Left colon (tissue), 2 donors: Measurements from ENCODE around the gene TCF7L2. TPM values are rescaled to one million over a fixed set of nuclear protein-coding genes. Genes with fewer than 3 reads are reported as not detected.
A peak's percentile ranks its signal among the peaks of the same experiment; 100 is the strongest.
"Not testable (repeated sequence)": the region's sequence is repeated elsewhere in the genome, so short reads cannot be mapped to it uniquely, and the experiment has no call there.

Experiments
- ATAC-seq: fragments of 200-7000 bp; cut with Tn5 transposase; one replicate; pipeline ENCODE4 v1.9.1; 2020; ENCODE audit warnings: mild to moderate bottlenecking, moderate library complexity
- DNase-seq, 2 donors: peaks; one replicate each; pipeline ENCODE4 v3.0.0-alpha.2; 2020
- intact Hi-C, 2 donors: fragments of 100-400 bp; cut with DNase I in 1 of 2; cut with micrococcal nuclease in 1 of 2; formaldehyde crosslinking; loops; one replicate each; pipeline versions ENCODE4 v1.11.2 to v1.14.0; 2022; cut with DNase I, micrococcal nuclease
- total RNA-seq, 2 donors: library from RNA; stranded (reverse); fragmentation: NEBNext Ultra II Directional; extraction: Animal tissue kit (Norgen Biotek cat#: 25700); gene quantifications; one replicate each; pipeline ENCODE4 v1.2.1, GENCODE V29; 2021
- donor health status: DM: no; HTN: no; CAD: no.
- donor health status: DM: yes; HTN: yes; CAD: no.

Gene TCF7L2
- total RNA-seq, 2 donors from 2014 or later: 114 to 118 TPM

- intact Hi-C loops: no loop called here
- no peak for DNase-seq
- ATAC-seq: peak; percentile 27
Observed at GRCh38 chr10:113052076-113052830, 102.2 kb downstream of the TCF7L2 start.

GRCh38 chr10:113053091-113053490 lies 103.0 kb downstream of the TCF7L2 start:
- intact Hi-C loops: no loop called here
- ATAC-seq (no peak), DNase-seq (no peak)

DNA sequence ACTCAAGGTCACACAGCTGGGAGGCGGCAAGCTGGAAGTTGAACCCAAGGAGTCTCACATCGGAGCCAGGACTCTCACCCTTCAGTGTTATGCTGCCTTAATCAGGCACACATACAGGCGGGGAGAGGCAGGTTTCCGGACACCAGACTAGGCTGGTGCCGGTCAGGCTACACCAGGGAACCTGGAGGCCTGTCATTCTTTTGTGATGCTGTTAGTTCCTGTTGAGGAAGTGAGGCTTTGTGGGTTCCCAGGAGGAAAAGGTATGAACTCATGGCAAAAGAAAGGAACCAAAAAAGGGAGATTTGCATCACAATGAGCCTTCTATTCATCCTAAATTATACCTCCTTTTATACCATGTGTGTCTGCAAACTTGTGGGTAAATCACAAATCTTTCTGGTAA lies 103.8 kb downstream of the TCF7L2 start:
- DNase-seq (no peak), ATAC-seq (no peak)
- intact Hi-C loops: no loop called here

DNA sequence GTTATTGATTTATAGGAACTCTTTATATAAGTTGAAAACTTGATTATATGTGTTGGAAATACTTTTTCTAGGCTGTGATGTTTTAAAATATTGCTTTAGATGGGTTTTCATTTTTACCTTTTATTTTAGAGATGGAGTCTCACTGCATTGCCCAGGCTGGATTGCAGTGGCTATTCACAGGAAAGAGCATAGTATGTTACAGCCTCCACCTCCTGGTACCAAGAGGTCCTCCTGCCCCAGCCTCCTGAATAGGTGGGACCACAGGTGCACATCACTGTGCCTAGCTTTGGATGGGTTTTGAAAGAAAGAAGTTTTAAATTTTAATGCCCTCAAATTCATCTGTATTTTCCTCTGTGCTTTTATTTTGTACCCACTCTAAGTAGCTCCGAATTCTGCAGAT lies 105.4 kb downstream of the TCF7L2 start:
- no peak for ATAC-seq
- intact Hi-C loops: no loop called here

DNA sequence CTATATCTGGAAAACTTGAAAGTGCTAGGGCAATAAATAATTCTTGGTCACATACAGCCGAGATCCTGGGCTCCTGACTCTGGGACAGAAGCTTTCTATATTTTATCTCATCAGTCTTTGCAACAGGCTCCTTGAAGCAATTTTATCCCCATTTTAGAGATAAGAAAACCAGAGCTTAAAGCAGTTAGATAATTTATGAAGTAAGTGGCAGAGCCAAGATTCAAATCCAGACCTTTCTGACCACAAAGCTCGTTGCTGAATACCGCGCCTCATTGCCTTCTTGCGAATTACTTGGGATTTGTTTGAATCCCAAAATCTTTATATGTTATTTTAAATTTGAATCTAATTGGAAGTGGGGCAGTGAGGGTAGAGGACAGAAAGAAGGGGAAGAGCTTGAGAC lies 106.0 kb downstream of the TCF7L2 start:
- ATAC-seq (no peak), DNase-seq (no peak)
- intact Hi-C loops: no loop called here

More for the DNA sequence above, 105.4 kb downstream of the TCF7L2 start:
- DNase-seq: no peak

DNA sequence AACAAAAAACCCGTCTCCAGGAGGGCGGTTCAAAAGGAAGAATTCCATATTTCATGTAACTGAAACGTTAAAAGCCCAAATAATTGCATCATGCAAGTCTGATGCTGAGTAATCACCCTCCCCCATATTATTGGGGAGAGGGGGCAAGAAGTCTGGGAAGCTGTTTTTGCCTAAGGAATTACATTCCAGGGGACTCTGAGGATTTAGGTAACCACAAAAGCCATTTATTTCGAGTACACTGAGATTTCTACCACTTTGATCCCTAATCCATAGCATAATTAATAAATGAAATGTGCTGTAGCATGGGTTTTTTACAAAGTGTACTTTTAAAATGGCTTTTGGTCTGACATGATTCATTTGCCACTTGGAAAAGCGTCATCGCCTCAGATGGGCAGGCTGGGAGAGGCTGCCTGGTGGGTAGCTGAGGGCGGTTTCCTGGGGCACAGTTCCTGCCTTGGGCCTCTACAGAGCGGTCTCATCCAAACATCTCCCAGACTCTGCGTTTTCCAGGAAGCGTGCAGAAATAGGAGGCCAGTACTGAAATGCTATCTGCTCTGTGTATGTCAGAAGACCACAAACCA lies 106.5 kb downstream of the TCF7L2 start:
- no peak for ATAC-seq
- DNase-seq: no peak
- intact Hi-C loops: no loop called here

GRCh38 chr10:113057948-113058522 lies 108.0 kb downstream of the TCF7L2 start:
- no peak for DNase-seq
- peak; percentile 53 for ATAC-seq
- intact Hi-C loops: no loop called here

DNA sequence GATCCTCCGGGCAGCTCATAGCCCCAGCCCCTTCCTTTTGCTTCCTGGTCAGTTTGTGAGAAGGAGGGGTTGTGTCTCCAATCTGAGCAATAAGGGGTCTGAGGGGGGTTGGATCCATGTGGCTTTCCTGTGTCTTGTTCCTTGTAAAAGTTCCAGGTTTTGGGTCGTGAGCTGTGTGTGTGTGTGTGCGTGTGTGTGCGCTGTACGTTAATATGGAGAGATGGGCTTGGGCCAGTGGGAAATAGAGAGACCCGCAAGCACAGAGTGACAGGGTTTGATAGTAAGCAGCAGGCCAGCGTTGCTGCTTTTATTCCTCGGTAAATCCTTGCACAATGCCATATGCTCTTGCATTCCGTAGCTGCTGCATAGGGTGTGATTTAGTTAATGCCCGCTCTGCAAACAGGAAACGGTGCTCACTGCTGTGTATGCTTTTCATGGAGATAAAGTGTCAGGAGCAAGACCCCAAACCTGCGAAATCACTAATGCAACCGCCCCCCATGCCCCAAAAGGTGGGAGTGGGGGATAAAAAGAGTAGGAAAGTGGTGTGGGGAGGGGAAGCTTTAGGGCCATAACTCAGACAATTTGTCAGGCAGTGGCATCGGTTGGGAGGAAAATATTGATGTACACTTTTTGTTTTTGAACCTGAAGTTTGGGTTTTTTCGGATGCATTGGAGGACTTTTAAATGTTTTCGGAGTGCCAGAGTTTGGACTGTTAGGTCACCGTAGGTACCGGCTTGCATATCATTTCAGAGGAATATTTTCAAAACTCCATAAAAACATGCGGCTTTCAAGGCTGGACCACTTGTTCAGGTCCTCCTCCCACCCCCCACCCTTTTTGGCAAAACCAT lies 108.7 kb downstream of the TCF7L2 start:
- DNase-seq (peak; percentile 41 to 51), ATAC-seq (peak; percentile 71)
- intact Hi-C loops: no loop called here

DNA sequence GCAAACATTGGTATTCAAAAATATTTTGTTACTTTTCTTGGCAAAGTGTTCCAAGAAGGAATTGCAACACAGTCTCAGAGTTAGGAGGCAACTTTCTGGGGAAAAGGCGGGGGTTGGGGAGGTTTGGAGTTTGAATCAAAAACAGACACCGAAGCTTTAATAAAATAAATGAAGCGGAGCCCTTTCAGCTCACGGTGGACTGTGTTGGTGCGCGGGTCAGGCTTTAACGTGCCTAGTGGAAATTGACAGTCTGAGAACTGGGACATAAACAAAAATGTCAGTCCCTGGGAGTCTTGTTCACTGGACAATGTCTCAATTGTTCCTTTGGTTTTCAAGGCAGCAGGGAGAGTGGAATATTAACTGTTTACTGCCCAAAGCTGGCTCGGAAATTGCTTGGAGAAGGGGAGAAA lies 109.3 kb downstream of the TCF7L2 start:
- DNase-seq (no peak), ATAC-seq (peak; percentile 36)
- intact Hi-C loops: no loop called here

DNA sequence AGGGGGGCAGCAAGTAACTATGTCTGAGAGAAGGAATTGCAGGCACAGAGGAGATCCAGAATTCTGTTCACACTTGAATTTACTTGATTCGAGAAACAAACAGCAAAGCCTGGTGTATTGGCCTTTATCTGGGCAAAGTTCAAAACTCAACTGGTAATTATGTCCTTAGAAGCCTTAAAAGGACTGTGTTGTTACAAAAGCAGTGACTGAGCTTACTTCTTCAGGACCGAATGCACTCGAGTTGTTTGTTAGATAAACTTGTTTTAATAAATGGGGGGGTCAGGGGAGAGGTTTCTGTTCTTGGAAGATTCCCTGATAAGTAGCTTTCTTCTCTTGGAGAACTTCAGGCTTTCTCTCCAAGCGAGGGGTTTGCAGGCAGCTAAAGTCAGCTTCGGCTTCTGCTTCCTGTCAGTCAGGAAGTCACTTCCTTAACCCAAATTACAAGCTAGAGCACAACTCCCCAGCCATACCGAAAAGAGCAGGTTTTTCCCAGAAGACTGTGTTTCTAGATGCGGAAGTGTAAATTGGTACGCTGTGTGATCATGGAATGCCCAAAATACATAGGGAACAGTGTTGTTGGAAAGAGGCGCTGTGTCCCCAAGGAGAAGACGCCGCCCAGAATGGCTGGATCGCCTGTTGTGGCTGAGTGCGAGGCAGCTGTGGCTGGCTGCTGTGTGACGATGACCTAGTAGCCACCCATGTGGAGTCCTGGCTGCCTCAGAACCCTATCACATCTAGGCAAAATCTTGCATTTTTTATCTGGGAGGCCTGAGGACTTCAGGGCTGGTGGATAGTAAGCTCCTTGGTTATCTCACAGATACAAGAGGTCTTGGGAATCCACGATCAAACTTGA lies 110.4 kb downstream of the TCF7L2 start:
- intact Hi-C loops: no loop called here
- ATAC-seq (peak; percentile 71), DNase-seq (peak in 1 of 2 donors; percentile 62)

DNA sequence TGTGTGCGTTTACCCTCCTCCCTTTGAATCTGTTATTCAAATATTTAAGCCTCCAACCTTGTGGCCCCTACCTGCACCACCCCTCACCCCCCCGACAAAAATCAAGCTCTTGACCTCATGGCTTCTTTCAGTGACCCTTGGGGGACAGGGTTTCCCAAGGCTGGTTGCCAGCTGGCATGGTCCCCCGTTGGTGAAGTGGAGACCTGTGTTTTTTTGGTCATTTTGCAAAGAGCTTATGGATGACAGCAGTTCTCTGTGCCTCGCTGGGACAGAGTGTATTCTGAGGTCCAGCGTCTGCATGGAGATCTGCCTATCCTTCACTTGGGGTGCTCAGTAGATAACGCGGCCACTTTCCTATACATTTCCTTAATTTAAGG lies 111.0 kb downstream of the TCF7L2 start:
- no peak for DNase-seq
- intact Hi-C loops: no loop called here
- no peak for ATAC-seq

DNA sequence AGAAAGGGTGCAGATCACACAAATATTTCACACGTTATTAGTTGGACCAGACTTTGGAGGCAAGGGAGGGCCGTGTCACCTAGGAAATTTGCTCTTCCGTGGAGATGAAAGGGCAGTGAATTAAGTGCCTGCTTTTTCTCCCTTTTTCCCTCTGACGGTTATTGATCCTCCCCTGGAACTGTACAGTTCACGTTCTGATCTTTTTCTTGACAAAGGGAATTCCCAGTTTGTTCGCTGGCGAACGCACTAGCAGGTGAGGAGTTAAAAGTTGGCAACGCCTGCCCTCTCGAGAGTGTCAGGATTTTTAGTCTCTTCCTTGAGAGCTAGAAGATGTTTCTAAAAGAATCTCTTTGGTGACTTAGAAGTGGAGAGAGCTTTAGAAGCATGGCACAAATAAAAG lies 111.5 kb downstream of the TCF7L2 start:
- ATAC-seq (no peak), DNase-seq (no peak)
- intact Hi-C loops: no loop called here

DNA sequence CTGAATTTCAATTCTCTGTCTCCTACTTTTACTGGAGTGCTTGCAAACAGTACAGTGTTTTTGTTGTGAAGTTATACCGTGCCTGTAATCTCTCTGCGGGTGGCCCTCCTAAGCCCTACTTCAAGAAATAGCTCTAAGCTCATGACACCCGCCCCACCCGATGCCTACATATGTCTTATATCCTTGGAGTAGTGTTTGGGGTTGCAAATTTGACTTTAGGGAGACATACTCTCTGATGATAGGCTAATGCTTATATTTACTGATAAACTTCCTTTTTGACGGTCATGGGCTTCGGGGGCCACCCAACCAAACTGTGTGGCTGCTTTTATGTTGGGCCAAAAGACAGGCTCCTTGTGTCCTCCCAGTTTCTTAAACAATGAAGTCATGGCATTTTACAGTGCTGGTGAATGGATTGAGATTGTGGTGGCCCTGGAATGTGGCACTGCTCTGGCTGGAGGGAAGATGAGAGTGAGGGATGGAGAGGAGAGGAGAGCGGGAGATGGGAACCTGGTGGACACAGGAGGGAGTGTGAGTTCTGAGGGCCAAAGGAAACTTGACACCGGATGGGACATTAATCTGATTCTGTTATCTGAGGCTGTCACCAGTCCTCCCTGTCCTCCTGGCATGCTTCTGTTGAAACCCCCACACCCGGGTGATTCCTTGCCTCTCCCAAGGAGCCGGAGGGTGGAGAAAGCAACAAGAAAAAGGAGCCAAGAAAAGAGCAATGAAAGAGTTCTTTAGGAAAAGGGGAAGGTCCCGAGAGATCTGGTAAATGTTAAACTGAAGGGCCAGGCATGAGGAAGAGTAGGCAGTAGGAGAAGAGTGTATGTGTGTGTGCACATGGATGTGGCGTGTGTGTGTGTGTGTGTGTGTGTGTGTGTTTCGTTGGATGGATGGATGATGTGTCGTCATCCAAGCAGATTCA lies 113.3 kb downstream of the TCF7L2 start:
- ATAC-seq (no peak), DNase-seq (no peak)
- intact Hi-C loops: no loop called here

DNA sequence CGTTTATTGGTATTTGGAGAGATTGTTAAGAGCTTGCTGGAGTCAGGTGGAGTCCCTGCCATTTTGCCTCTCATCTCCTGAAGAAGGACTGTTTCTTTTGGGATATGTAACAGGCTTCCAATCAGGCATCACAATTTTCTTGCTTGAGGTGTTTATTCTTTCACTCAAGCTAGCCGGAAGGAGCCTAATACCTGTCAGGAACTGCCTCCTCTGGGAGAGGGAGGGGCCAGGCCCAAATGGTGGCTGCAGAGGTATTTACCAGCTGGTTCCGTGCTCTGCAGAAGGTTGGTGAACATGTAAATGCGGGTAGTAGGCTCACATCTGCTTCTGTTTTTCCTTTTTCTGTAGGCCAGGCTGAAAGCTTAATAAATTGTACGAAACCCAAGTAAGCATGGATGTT lies 114.0 kb downstream of the TCF7L2 start:
- DNase-seq (no peak), ATAC-seq (no peak)
- intact Hi-C loops: no loop called here

GRCh38 chr10:113066120-113066519 lies 116.1 kb downstream of the TCF7L2 start:
- DNase-seq, intact Hi-C loops, ATAC-seq: not testable (repeated sequence)

GRCh38 chr10:113066561-113067312 lies 116.7 kb downstream of the TCF7L2 start:
- DNase-seq (no peak), ATAC-seq (no peak)
- intact Hi-C loops: no loop called here

GRCh38 chr10:113067501-113067900 lies 117.5 kb downstream of the TCF7L2 start:
- ATAC-seq (no peak), DNase-seq (no peak)
- intact Hi-C loops: no loop called here
